OCI-LY1 (cell line): ENCODE results near the gene SNX2.

Source experiments
- H2AFZ ChIP-seq: fragments of 200-600 bp; sonication (generic), shearing (Covaris generic); 2 replicates; pipeline ENCODE4 v1.6.0; 2014; ENCODE audit warnings: antibody characterized with exemption, mild to moderate bottlenecking, low read length
- H3F3A ChIP-seq: fragments of 200-600 bp; sonication (generic), shearing (Covaris generic); 2 replicates; pipeline ENCODE4 v1.6.0; 2014; ENCODE audit warnings: mild to moderate bottlenecking, antibody characterized with exemption, low read length, moderate library complexity; ENCODE audit not compliant: insufficient read depth
- H3K27ac ChIP-seq: fragments of 200-600 bp; sonication (generic); 2 replicates; pipeline ENCODE4 v1.5.1; 2014; ENCODE audit warnings: low read length, mixed run types, mild to moderate bottlenecking, low read depth; ENCODE audit not compliant: poor library complexity, severe bottlenecking
- H3K27me3 ChIP-seq: fragments of 200-600 bp; sonication (generic); 2 replicates; pipeline ENCODE4 v1.6.0; 2014; ENCODE audit warnings: antibody characterized with exemption, mild to moderate bottlenecking, low read length, moderate library complexity; ENCODE audit not compliant: insufficient read depth
- H3K36me3 ChIP-seq: fragments of 200-600 bp; sonication (generic); 2 replicates; pipeline ENCODE4 v1.6.1; 2014; ENCODE audit warnings: mild to moderate bottlenecking, antibody characterized with exemption, low read length, moderate library complexity, mixed read lengths; ENCODE audit not compliant: insufficient read depth
- H3K4me1 ChIP-seq: fragments of 200-600 bp; sonication (generic); 2 replicates; pipeline ENCODE4 v1.5.1; 2014; ENCODE audit warnings: mild to moderate bottlenecking, low read length, moderate library complexity; ENCODE audit not compliant: insufficient read depth, severe bottlenecking
- H3K4me2 ChIP-seq: fragments of 200-600 bp; sonication (generic), shearing (Covaris generic); 2 replicates; pipeline ENCODE4 v1.6.1; 2014; ENCODE audit warnings: low read length
- H3K4me3 ChIP-seq: fragments of 200-600 bp; sonication (generic); 2 replicates; pipeline ENCODE4 v1.5.1; 2014; ENCODE audit warnings: low read length, low read depth, mild to moderate bottlenecking, mixed read lengths; ENCODE audit not compliant: poor library complexity, severe bottlenecking
- H3K79me2 ChIP-seq: fragments of 200-600 bp; shearing (Covaris generic); 2 replicates; pipeline ENCODE4 v1.6.1; 2016; ENCODE audit warnings: mixed run types, low read length, mixed read lengths; ENCODE audit not compliant: insufficient read depth
- H3K9ac ChIP-seq: fragments of 200-600 bp; sonication (generic), shearing (Covaris generic); 2 replicates; pipeline ENCODE4 v1.6.1; 2014; ENCODE audit warnings: mild to moderate bottlenecking, low read length, mixed read lengths
- H3K9me2 ChIP-seq: fragments of 200-600 bp; sonication (generic), shearing (Covaris generic); 2 replicates; pipeline ENCODE4 v1.6.1; 2014; ENCODE audit warnings: low read depth, mild to moderate bottlenecking, low read length, mixed read lengths
- H3K9me3 ChIP-seq: fragments of 200-600 bp; shearing (Covaris generic); 2 replicates; pipeline ENCODE4 v1.6.1; 2014; ENCODE audit warnings: low read length, mixed read lengths
- H4K20me1 ChIP-seq: fragments of 200-600 bp; sonication (generic), shearing (Covaris generic); 2 replicates; pipeline ENCODE4 v1.6.0; 2016; ENCODE audit warnings: mild to moderate bottlenecking, low read length; ENCODE audit not compliant: insufficient read depth
- EZH2 ChIP-seq: fragments of 200-600 bp; sonication (generic), shearing (Covaris generic); IDR thresholded peaks from 2 replicates; pipeline ENCODE4 v1.8.0; 2017; ENCODE audit warnings: borderline replicate concordance, mixed run types, mild to moderate bottlenecking, antibody characterized with exemption, low read length, moderate library complexity, mixed read lengths
- TF ChIP-seq, protein P1 (sequence below): fragments of 200-600 bp; sonication (generic), shearing (Covaris generic); IDR thresholded peaks from 2 replicates; pipeline ENCODE4 v1.5.1; 2017; ENCODE audit warnings: mild to moderate bottlenecking, antibody characterized with exemption, low read length, moderate library complexity, mixed read lengths

SNX2 gene

GRCh38 chr5:122770477-122770876 lies 4.4 kb upstream of the SNX2 start:
- H3K27ac ChIP-seq, result no peak overlapping the region
- peaks cover 4% of the 10 kb centered on the region for H3K79me2 ChIP-seq
- no peaks in the 10 kb centered on the region for H3K36me3 ChIP-seq
- H3K4me2 ChIP-seq, result no peak overlapping the region
- no peaks in the 10 kb centered on the region for H3K9me2 ChIP-seq
- TF ChIP-seq, protein P1, sequence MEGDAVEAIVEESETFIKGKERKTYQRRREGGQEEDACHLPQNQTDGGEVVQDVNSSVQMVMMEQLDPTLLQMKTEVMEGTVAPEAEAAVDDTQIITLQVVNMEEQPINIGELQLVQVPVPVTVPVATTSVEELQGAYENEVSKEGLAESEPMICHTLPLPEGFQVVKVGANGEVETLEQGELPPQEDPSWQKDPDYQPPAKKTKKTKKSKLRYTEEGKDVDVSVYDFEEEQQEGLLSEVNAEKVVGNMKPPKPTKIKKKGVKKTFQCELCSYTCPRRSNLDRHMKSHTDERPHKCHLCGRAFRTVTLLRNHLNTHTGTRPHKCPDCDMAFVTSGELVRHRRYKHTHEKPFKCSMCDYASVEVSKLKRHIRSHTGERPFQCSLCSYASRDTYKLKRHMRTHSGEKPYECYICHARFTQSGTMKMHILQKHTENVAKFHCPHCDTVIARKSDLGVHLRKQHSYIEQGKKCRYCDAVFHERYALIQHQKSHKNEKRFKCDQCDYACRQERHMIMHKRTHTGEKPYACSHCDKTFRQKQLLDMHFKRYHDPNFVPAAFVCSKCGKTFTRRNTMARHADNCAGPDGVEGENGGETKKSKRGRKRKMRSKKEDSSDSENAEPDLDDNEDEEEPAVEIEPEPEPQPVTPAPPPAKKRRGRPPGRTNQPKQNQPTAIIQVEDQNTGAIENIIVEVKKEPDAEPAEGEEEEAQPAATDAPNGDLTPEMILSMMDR, result no peak
- TF ChIP-seq EZH2, result no peak
- H3K4me3 ChIP-seq, result no peak overlapping the region
- no peaks in the 10 kb centered on the region for H4K20me1 ChIP-seq
- H3K9me3 ChIP-seq, result no peaks in the 10 kb centered on the region
- H2AFZ ChIP-seq, result no peak overlapping the region
- no peak overlapping the region for H3K9ac ChIP-seq
- H3F3A ChIP-seq, result no peaks in the 10 kb centered on the region
- no peaks in the 10 kb centered on the region for H3K27me3 ChIP-seq
- H3K4me1 ChIP-seq, result peaks cover 4% of the 10 kb centered on the region

DNA sequence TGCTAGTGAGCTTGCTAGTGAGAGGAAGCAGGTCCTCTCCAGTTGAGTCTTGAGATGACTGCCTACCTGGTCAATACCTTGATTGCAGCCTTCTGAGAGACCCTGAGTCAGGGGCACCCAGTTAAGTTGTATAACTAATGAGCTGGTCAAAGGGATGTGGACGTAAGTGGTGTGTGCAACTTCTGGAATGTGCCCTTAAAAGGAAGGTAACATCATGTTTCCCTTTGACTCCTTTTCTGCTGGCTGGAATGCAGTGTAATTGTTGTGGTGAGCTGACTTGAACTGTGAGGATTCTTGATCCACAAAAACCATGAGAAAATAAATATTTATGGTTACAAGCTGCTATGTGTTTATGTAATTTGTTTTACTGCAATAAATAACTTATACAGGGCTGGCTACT lies 2.4 kb upstream of the SNX2 start:
- Histone ChIP-seq H3K4me3 (no peak overlapping the region), H2AFZ (no peak overlapping the region), H3K79me2 (peaks cover 24% of the 10 kb centered on the region), H3K4me2 (no peak overlapping the region), H3F3A (no peaks in the 10 kb centered on the region), H3K9me2 (no peaks in the 10 kb centered on the region), H3K36me3 (no peaks in the 10 kb centered on the region), H3K27ac (no peak overlapping the region), H3K9ac (no peak overlapping the region), H3K4me1 (peaks cover 17% of the 10 kb centered on the region), H3K27me3 (no peaks in the 10 kb centered on the region), H4K20me1 (no peaks in the 10 kb centered on the region), H3K9me3 (no peaks in the 10 kb centered on the region)
- TF ChIP-seq EZH2, result no peak
- TF ChIP-seq, protein P1, result no peak

GRCh38 chr5:122773619-122774018 lies 1.3 kb upstream of the SNX2 start:
- peaks cover 35% of the 10 kb centered on the region for H3K79me2 ChIP-seq
- no peaks in the 10 kb centered on the region for H3K27me3 ChIP-seq
- peaks cover 17% of the 10 kb centered on the region for H3K4me1 ChIP-seq
- H3K9ac ChIP-seq, result no peak overlapping the region
- no peaks in the 10 kb centered on the region for H3K9me2 ChIP-seq
- no peak overlapping the region for H3K27ac ChIP-seq
- no peaks in the 10 kb centered on the region for H4K20me1 ChIP-seq
- H3F3A ChIP-seq, result no peaks in the 10 kb centered on the region
- H3K36me3 ChIP-seq, result no peaks in the 10 kb centered on the region
- H2AFZ ChIP-seq, result no peak overlapping the region
- no peaks in the 10 kb centered on the region for H3K9me3 ChIP-seq
- no peak overlapping the region for H3K4me2 ChIP-seq
- H3K4me3 ChIP-seq, result no peak overlapping the region
- TF ChIP-seq, protein P1, result no peak
- TF ChIP-seq EZH2, result no peak
